Measurements from ENCODE around the gene KLRF1.

DNA sequence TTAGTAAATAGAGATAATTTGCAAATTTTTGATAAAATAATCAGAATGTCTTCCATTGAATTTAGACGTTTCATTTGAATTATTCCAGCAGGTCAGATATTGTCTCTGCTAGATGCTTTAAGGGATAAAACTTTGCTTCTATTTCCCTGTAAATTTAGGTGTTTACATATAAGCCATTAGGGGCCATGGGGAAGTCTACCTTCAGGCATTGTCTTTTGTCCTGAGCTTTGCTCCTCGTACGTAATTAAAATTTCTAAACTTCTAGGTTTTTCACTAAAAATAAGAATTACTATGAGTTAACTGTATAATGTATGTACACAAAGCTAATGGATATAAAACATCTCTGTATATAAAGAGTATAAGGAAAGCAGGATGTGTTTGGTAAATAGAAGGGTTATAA, 42.5 kb upstream of the KLRF1 start:
- TF ChIP-seq, protein P1, sequence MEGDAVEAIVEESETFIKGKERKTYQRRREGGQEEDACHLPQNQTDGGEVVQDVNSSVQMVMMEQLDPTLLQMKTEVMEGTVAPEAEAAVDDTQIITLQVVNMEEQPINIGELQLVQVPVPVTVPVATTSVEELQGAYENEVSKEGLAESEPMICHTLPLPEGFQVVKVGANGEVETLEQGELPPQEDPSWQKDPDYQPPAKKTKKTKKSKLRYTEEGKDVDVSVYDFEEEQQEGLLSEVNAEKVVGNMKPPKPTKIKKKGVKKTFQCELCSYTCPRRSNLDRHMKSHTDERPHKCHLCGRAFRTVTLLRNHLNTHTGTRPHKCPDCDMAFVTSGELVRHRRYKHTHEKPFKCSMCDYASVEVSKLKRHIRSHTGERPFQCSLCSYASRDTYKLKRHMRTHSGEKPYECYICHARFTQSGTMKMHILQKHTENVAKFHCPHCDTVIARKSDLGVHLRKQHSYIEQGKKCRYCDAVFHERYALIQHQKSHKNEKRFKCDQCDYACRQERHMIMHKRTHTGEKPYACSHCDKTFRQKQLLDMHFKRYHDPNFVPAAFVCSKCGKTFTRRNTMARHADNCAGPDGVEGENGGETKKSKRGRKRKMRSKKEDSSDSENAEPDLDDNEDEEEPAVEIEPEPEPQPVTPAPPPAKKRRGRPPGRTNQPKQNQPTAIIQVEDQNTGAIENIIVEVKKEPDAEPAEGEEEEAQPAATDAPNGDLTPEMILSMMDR (IDR thresholded peaks at IDR 0.05; ENCODE audit: poor library complexity, severe bottlenecking): no peak
- TF ChIP-seq MXI1 (conservative IDR thresholded peaks at IDR 0.05; ENCODE audit: poor library complexity, severe bottlenecking): no peak
- TF ChIP-seq POLR2AphosphoS5 (IDR thresholded peaks at IDR 0.05): no peak
- TF ChIP-seq EZH2 (IDR thresholded peaks at IDR 0.05; ENCODE audit: borderline replicate concordance, insufficient read depth, low read length, poor library complexity, severe bottlenecking): no peak

Data from neural cell (in vitro differentiated cells).